ENCODE results near the gene PPP2R1B. TPM values are rescaled to one million over a fixed set of nuclear protein-coding genes. Genes with fewer than 3 reads are reported as not detected.

The PPP2R1B gene
- total RNA-seq, 4 donors from 2014 or later: 30.9 to 139 (median 78.8) TPM

- no peak for TF ChIP-seq CTCF (IDR thresholded peaks at IDR 0.05)
- DNase-seq (ENCODE audit: low spot score) (no peak), ATAC-seq (ENCODE audit: low FRiP score) (no peak)
Observed at GRCh38 chr11:111726301-111726713, 39.9 kb downstream of the PPP2R1B start.

- DNase-seq (ENCODE audit: low spot score) (no peak), ATAC-seq (ENCODE audit: low FRiP score) (no peak)
- TF ChIP-seq CTCF (IDR thresholded peaks at IDR 0.05): no peak
Observed at GRCh38 chr11:111725621-111726020, 40.6 kb downstream of the PPP2R1B start.

- DNase-seq (ENCODE audit: low spot score) (no peak), ATAC-seq (ENCODE audit: low FRiP score) (peak; percentile 5)
- TF ChIP-seq CTCF (IDR thresholded peaks at IDR 0.05): no peak
Observed at GRCh38 chr11:111724615-111725129, 41.5 kb downstream of the PPP2R1B start.

- DNase-seq (ENCODE audit: low spot score) (no peak), ATAC-seq (ENCODE audit: low FRiP score) (no peak)
- TF ChIP-seq CTCF (IDR thresholded peaks at IDR 0.05): no peak
Observed at GRCh38 chr11:111723595-111723994, 42.6 kb downstream of the PPP2R1B start.

GRCh38 chr11:111722501-111722900 lies 43.7 kb downstream of the PPP2R1B start:
- ATAC-seq (ENCODE audit: low FRiP score): no peak
- TF ChIP-seq CTCF (IDR thresholded peaks at IDR 0.05): no peak
- no peak for DNase-seq (ENCODE audit: low spot score)

GRCh38 chr11:111720801-111721494 lies 45.2 kb downstream of the PPP2R1B start:
- TF ChIP-seq CTCF (IDR thresholded peaks at IDR 0.05): no peak
- DNase-seq (ENCODE audit: low spot score): no peak
- no peak for ATAC-seq (ENCODE audit: low FRiP score)

- no peak for TF ChIP-seq CTCF (IDR thresholded peaks at IDR 0.05)
- DNase-seq (ENCODE audit: low spot score) (no peak), ATAC-seq (ENCODE audit: low FRiP score) (no peak)
Observed at GRCh38 chr11:111719379-111719778, 46.8 kb downstream of the PPP2R1B start.
